Thoracic aorta (tissue), 2 donors: Measurements from ENCODE around the gene RNU5B-1. TPM values are rescaled to one million over a fixed set of nuclear protein-coding genes. Genes with fewer than 3 reads are reported as not detected.

Experiments
- ATAC-seq: fragments of 150-250 bp; one replicate; pipeline ENCODE4 v1.8.0; 2017; ENCODE audit warnings: low read depth; ENCODE audit not compliant: insufficient number of reproducible peaks, low FRiP score
- DNase-seq: peaks from one replicate; pipeline ENCODE4 v3.0.0-alpha.2; 2020; ENCODE audit warnings: low spot score
- H3K27ac ChIP-seq, 2 donors: fragments of 200-600 bp; sonication (generic); 1 replicate in 1 of 2; 2 replicates in 1 of 2; pipeline ENCODE4 v1.5.1; 2016; ENCODE audit warnings: mild to moderate bottlenecking in 2 of 2, moderate library complexity in 2 of 2
- H3K27me3 ChIP-seq: fragments of 200-600 bp; sonication (generic); replicated peaks from 2 replicates; pipeline ENCODE4 v1.6.0; 2016; ENCODE audit warnings: mild to moderate bottlenecking; ENCODE audit not compliant: insufficient read depth
- H3K36me3 ChIP-seq: fragments of 200-600 bp; sonication (generic); one replicate; pipeline ENCODE4 v1.5.1; 2016
- H3K4me1 ChIP-seq, 2 donors: fragments of 200-600 bp; sonication (generic); 1 replicate in 1 of 2; 2 replicates in 1 of 2; pipeline versions ENCODE4 v1.5.1 to v1.6.0; 2016; ENCODE audit warnings: low read depth in 2 of 2, mild to moderate bottlenecking in 1 of 2; ENCODE audit not compliant: control insufficient read depth in 1 of 2
- H3K4me3 ChIP-seq: fragments of 200-600 bp; sonication (generic); 2 replicates; pipeline ENCODE4 v1.5.1; 2016; ENCODE audit warnings: mild to moderate bottlenecking
- H3K9me3 ChIP-seq: fragments of 200-600 bp; sonication (generic); 2 replicates; pipeline ENCODE4 v1.5.1; 2016
- total RNA-seq, 2 donors: library from RNA; depleted of rRNA; stranded (reverse); fragments of >200 nt; gene quantifications; one replicate each; pipeline versions ENCODE4 v1.1.0 to v1.2.3, GENCODE V29; 2016
- TF ChIP-seq, protein P1 (sequence below): fragments of 200-600 bp; sonication (generic); IDR thresholded peaks from one replicate; pipeline ENCODE4 v1.5.1; 2019; ENCODE audit warnings: antibody characterized with exemption

The RNU5B-1 gene
- total RNA-seq, 2 donors from 2014 or later: not detected

- Histone ChIP-seq H3K4me1 (peaks cover 6 to 14% of the 10 kb centered on the region in 2 donors), H3K4me3 (no peak overlapping the region), H3K27me3 (no peaks in the 10 kb centered on the region), H3K27ac (no peak overlapping the region), H3K36me3 (no peaks in the 10 kb centered on the region), H3K9me3 (no peaks in the 10 kb centered on the region)
- ATAC-seq: no peak
- DNase-seq: no peak
- TF ChIP-seq, protein P1, sequence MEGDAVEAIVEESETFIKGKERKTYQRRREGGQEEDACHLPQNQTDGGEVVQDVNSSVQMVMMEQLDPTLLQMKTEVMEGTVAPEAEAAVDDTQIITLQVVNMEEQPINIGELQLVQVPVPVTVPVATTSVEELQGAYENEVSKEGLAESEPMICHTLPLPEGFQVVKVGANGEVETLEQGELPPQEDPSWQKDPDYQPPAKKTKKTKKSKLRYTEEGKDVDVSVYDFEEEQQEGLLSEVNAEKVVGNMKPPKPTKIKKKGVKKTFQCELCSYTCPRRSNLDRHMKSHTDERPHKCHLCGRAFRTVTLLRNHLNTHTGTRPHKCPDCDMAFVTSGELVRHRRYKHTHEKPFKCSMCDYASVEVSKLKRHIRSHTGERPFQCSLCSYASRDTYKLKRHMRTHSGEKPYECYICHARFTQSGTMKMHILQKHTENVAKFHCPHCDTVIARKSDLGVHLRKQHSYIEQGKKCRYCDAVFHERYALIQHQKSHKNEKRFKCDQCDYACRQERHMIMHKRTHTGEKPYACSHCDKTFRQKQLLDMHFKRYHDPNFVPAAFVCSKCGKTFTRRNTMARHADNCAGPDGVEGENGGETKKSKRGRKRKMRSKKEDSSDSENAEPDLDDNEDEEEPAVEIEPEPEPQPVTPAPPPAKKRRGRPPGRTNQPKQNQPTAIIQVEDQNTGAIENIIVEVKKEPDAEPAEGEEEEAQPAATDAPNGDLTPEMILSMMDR: no peak
Measured at GRCh38 chr15:65302061-65302460, 2.4 kb upstream of the RNU5B-1 start.

GRCh38 chr15:65303687-65304380 is 643 bp upstream of the RNU5B-1 start:
- H3K4me3 ChIP-seq: peak overlapping the region; percentile 81
- H3K27ac ChIP-seq: peak overlapping the region; percentile 77 to 84
- TF ChIP-seq, protein P1: no peak
- ATAC-seq (peak; percentile 14), DNase-seq (no peak)
- no peaks in the 10 kb centered on the region for H3K36me3 ChIP-seq
- H3K27me3 ChIP-seq: no peaks in the 10 kb centered on the region
- no peaks in the 10 kb centered on the region for H3K9me3 ChIP-seq
- peaks cover 6% of the 10 kb centered on the region in 2 donors for H3K4me1 ChIP-seq

DNA sequence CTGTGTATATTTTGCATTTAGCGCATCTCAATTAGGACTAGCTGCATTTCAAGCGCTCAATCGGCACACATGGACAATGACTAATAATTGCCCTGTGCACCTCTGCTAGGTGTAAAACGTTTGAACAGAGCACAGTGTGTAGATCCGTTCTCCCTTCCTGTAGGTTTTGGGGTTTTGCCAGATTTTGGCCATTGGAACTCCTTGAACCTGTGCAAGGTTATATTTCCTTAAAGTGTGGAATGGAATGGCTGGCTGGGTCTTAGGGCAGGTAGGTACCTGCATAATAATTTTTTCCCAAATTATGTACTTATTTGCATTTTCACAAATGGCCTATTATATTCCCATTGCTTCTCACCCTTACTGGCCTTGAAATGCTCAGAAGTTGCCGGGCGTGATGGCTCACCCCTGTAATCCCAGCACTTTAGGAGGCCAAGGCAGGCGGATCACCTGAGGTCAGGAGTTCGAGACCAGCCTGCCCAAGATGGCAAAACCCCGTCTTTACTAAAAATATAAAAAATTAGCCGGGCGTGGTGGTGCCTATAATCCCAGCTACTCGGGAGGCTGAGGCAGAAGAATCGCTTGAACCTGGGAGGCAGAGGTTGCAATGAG is 777 bp downstream of the RNU5B-1 start:
- Histone ChIP-seq H3K36me3 (no peaks in the 10 kb centered on the region), H3K4me3 (peak overlapping the region; percentile 81), H3K4me1 (peaks cover 6% of the 10 kb centered on the region in 2 donors), H3K27ac (peak overlapping the region; percentile 77 to 84), H3K27me3 (no peaks in the 10 kb centered on the region), H3K9me3 (no peaks in the 10 kb centered on the region)
- TF ChIP-seq, protein P1: no peak
- ATAC-seq (no peak), DNase-seq (no peak)

DNA sequence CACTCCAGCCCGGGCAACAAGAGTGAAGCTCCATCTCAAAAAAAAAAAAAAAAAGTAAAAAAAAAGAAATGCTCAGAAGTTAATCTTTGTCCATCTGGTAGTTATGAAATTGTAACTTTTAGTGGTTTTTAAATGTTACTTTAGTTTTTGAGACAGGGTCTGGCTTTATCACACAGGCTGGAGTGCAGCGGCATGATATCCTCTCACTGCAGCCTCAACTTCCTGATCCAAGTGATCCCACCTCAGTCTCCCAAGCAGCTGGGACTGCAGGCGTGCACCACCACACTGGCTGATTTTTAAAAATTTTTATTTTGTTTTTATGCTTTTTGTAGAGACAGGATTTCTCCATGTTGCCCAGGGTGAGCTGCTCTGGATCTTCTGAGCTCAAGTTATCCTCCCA is 1.3 kb downstream of the RNU5B-1 start:
- ATAC-seq: no peak
- H3K27me3 ChIP-seq: no peaks in the 10 kb centered on the region
- TF ChIP-seq, protein P1: no peak
- H3K4me3 ChIP-seq: no peak overlapping the region
- no peak overlapping the region for H3K27ac ChIP-seq
- H3K4me1 ChIP-seq: peaks cover 6% of the 10 kb centered on the region in 2 donors
- H3K36me3 ChIP-seq: no peaks in the 10 kb centered on the region
- H3K9me3 ChIP-seq: no peaks in the 10 kb centered on the region
- DNase-seq: no peak

DNA sequence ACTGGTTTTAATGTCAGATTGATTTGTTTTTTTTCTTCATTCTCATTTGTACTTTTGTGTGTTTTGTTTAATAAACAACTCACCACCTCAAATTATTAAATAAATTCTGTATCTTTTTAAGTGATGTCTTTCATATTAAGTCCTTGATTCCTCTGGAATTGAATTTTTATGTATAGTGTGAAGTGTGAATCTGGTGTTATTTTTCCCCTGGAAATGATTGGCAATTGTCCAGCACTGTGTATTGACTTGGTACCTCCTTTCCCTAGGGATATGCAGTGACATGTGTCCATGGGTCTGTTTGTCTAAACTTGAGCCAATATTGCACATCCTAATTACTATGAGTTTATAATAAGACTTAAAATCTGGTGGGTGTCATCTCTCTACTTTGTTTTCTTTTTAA is 2.1 kb downstream of the RNU5B-1 start:
- Histone ChIP-seq H3K9me3 (no peaks in the 10 kb centered on the region), H3K36me3 (no peaks in the 10 kb centered on the region), H3K4me3 (no peak overlapping the region), H3K4me1 (peaks cover 6% of the 10 kb centered on the region in 2 donors), H3K27ac (no peak overlapping the region), H3K27me3 (no peaks in the 10 kb centered on the region)
- ATAC-seq: no peak
- DNase-seq: no peak
- TF ChIP-seq, protein P1: no peak
